H1 (cell line): ENCODE results near the gene RAB40B. TPM values are rescaled to one million over a fixed set of nuclear protein-coding genes. Genes with fewer than 3 reads are reported as not detected.

Experiments used
- BACH1 ChIP-seq: IDR thresholded peaks from 2 replicates; pipeline ENCODE4 v1.6.1; 2012; ENCODE audit warnings: low read length, improper control_type of control experiment
- FOSL1 ChIP-seq: IDR thresholded peaks from 2 replicates; pipeline ENCODE4 v1.6.1; 2011; ENCODE audit warnings: mild to moderate bottlenecking, low read depth, low read length, moderate library complexity; ENCODE audit not compliant: insufficient read depth
- NANOG ChIP-seq: IDR thresholded peaks from 2 replicates; pipeline ENCODE4 v1.6.1; 2011; ENCODE audit warnings: low read length, low read depth, mild to moderate bottlenecking, inconsistent platforms; ENCODE audit not compliant: insufficient read depth, poor library complexity, severe bottlenecking
- NRF1 ChIP-seq: IDR thresholded peaks from 2 replicates; pipeline ENCODE4 v1.6.1; 2011; ENCODE audit warnings: mild to moderate bottlenecking, low read depth, low read length, improper control_type of control experiment
- POLR2AphosphoS5 ChIP-seq: IDR thresholded peaks from 2 replicates; pipeline ENCODE4 v1.6.1; 2011; ENCODE audit warnings: low read depth, low read length
- RXRA ChIP-seq: IDR thresholded peaks from 2 replicates; pipeline ENCODE4 v1.6.1; 2011; ENCODE audit warnings: low read depth, mild to moderate bottlenecking, low read length, moderate library complexity; ENCODE audit not compliant: insufficient read depth
- polyA plus RNA-seq, 7 experiments: library from polyadenylated mRNA; depleted of rRNA in 3 of 7; stranded (reverse) in 5 of 7; unstranded in 2 of 7; fragments of >200 nt in 5 of 7; fragments of 200-250 nt in 2 of 7; gene quantifications; 1 replicate in 5 of 7; 2 replicates in 1 of 7; 4 replicates in 1 of 7; pipeline versions ENCODE4 v1.2.1 to v1.2.3, GENCODE V29; 2011 to 2013; ENCODE audit warnings: missing spikeins in 2 of 7, mixed read lengths in 2 of 7
- total RNA-seq: library from RNA; stranded (reverse); fragmentation: NEBNext Ultra II Directional; extraction: Animal tissue kit (Norgen Biotek cat#: 25700); gene quantifications from 2 replicates; pipeline ENCODE4 v1.2.1, GENCODE V29; 2021

The RAB40B gene
- total and polyA plus RNA-seq, 2 of the 8 experiments (the other 6 are each of a cell fraction or from before 2014, with no cell fraction given): 3.1 to 4.6 TPM

DNA sequence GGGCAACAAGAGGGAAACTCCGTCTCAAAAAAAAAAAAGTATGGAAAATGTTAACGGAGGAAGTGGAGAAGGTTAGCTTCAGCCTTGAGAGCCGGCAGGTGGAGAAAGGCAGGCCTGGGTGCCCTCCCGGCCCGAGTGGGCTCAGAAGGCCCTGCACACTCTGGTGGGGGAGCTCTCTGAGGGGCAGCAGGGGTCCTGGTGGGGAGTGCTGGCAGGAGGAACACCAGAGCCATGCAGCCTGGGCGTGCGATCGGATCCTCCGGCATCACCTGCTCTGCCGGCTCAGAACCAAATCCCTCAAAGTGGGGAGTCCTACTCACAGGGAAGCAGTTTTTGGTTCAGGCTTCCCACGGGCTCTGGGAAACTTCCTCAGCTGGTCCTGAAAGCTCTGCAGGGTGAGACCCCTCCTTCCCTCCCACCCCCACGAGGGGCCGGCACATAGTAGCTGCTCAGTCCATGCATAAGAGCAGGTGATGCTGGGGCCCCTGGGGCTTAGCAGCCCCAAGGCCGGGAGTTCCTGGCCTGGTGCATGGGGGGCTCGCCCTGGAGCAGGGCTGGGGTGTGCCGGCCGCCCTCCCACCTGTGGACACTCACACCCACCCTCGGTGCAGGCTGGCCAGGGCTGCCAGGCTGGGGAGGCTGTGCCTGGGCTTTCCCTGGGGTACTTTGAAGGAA is 38.1 kb upstream of the RAB40B start (continued):
- TF ChIP-seq NRF1 (no peak), BACH1 (no peak), FOSL1 (no peak), POLR2AphosphoS5 (no peak), NANOG (no peak), RXRA (no peak)
